Kidney (tissue), 14 donors: ENCODE data around the gene SPATA3. TPM values are rescaled to one million over a fixed set of nuclear protein-coding genes. Genes with fewer than 3 reads are reported as not detected.
A peak's percentile ranks its signal among the peaks of the same experiment; 100 is the strongest.

Experiments used
- DNase-seq, 5 donors: peaks; one replicate each; pipeline ENCODE4 v3.0.0-alpha.2; 2013 to 2020
- FAIRE-seq: peaks from 2 replicates; lab custom pipeline; 2012; peaks lifted over from hg19 to GRCh38; lab: Jason Lieb, UNC
- H3K27ac ChIP-seq, 2 donors: one replicate each; pipeline ENCODE4 v1.7.0; 2013; ENCODE audit warnings: low read depth in 2 of 2, low read length in 2 of 2, inconsistent platforms in 1 of 2
- H3K27me3 ChIP-seq: one replicate; pipeline ENCODE4 v1.7.1; 2013; ENCODE audit warnings: low read length, inconsistent platforms; ENCODE audit not compliant: control insufficient read depth, insufficient read depth
- H3K36me3 ChIP-seq, 3 donors: one replicate each; pipeline versions ENCODE4 v1.7.0 to v1.7.1; 2013; ENCODE audit warnings: low read length in 3 of 3, control low read depth in 1 of 3, inconsistent platforms in 1 of 3; ENCODE audit not compliant: insufficient read depth in 3 of 3, control insufficient read depth in 2 of 3
- H3K4me1 ChIP-seq, 3 donors: one replicate each; pipeline versions ENCODE4 v1.7.0 to v1.7.1; 2013; ENCODE audit warnings: low read length in 3 of 3, inconsistent platforms in 1 of 3, low read depth in 1 of 3; ENCODE audit not compliant: control insufficient read depth in 2 of 3, insufficient read depth in 2 of 3
- H3K4me3 ChIP-seq, 3 donors: one replicate each; pipeline versions ENCODE4 v1.7.0 to v1.8.1; 2013; ENCODE audit warnings: low read length in 3 of 3, control low read depth in 1 of 3, inconsistent platforms in 1 of 3
- H3K9ac ChIP-seq, 3 donors: one replicate each; pipeline versions ENCODE4 v1.7.0 to v1.7.1; 2013; ENCODE audit warnings: low read length in 3 of 3, control low read depth in 1 of 3, inconsistent platforms in 1 of 3
- H3K9me3 ChIP-seq, 3 donors: one replicate each; pipeline versions ENCODE4 v1.7.0 to v1.7.1; 2013; ENCODE audit warnings: low read length in 3 of 3, control low read depth in 1 of 3, inconsistent platforms in 1 of 3; ENCODE audit not compliant: control insufficient read depth in 2 of 3, insufficient read depth in 1 of 3
- CTCF ChIP-seq: IDR thresholded peaks from 3 replicates; pipeline ENCODE4 v1.5.1; 2012; ENCODE audit warnings: mild to moderate bottlenecking, moderate library complexity, borderline replicate concordance; ENCODE audit not compliant: insufficient read depth; ENCODE audit errors: extremely low read depth
- intact Hi-C: fragments of 100-400 bp; cut with DNase I; formaldehyde crosslinking; loops from one replicate; pipeline ENCODE4 v1.11.1; 2022
- polyA plus RNA-seq: library from polyadenylated mRNA; stranded (reverse); fragments of 350-450 nt; fragmentation: Illumina TruSeq; extraction: RNeasy Lipid Tissue Mini Kit (QIAGEN cat#74804); gene quantifications from one replicate; pipeline ENCODE4 v1.2.3, GENCODE V29; 2014; ENCODE audit warnings: low read depth, low replicate concordance; ENCODE audit not compliant: insufficient read depth
- total RNA-seq: library from RNA; stranded (reverse); fragmentation: NEBNext Ultra II Directional; extraction: Animal tissue kit (Norgen Biotek cat#: 25700); gene quantifications from one replicate; pipeline ENCODE4 v1.2.1, GENCODE V29; 2021
- donor health status: control.
- donor health status: control.
- donor health status: control.
- donor health status: control.
- donor health status: control.
- donor health status: DM: yes; HTN: yes; CAD: no.
- donor health status: Normal renal cell carcinoma (clear cell type).

The SPATA3 gene
- total and polyA plus RNA-seq, 2 donors from 2014 or later: not detected

- FAIRE-seq: no peak
- Histone ChIP-seq H3K9ac (no peak overlapping the region), H3K27me3 (no peaks in the 10 kb centered on the region), H3K4me3 (no peak overlapping the region), H3K4me1 (no peaks in the 10 kb centered on the region), H3K27ac (no peak overlapping the region), H3K9me3 (peaks cover 0 to 7% (median 0%) of the 10 kb centered on the region in 3 donors), H3K36me3 (peaks cover 0 to 2% (median 0%) of the 10 kb centered on the region in 3 donors)
- peak in 1 of 5 donors; percentile 14 for DNase-seq
- TF ChIP-seq CTCF: no peak
- intact Hi-C loops: no loop called here
These were observed 11.6 kb downstream of the SPATA3 start for GRCh38 chr2:231007286-231008098.

- no peaks in the 10 kb centered on the region for H3K27me3 ChIP-seq
- H3K4me3 ChIP-seq: no peak overlapping the region
- H3K9me3 ChIP-seq: peaks cover 0 to 7% (median 0%) of the 10 kb centered on the region in 3 donors
- FAIRE-seq (no peak), DNase-seq (no peak)
- H3K36me3 ChIP-seq: peaks cover 0 to 2% (median 0%) of the 10 kb centered on the region in 3 donors
- intact Hi-C loops: no loop called here
- no peak for TF ChIP-seq CTCF
- H3K9ac ChIP-seq: no peak overlapping the region
- no peak overlapping the region for H3K27ac ChIP-seq
- H3K4me1 ChIP-seq: no peaks in the 10 kb centered on the region
These were observed 12.2 kb downstream of the SPATA3 start for GRCh38 chr2:231008131-231008530.

- FAIRE-seq (no peak), DNase-seq (no peak)
- Histone ChIP-seq H3K36me3 (peaks cover 0 to 2% (median 0%) of the 10 kb centered on the region in 3 donors), H3K4me3 (no peak overlapping the region), H3K27me3 (no peaks in the 10 kb centered on the region), H3K9ac (no peak overlapping the region), H3K9me3 (peaks cover 0 to 7% (median 0%) of the 10 kb centered on the region in 3 donors), H3K27ac (no peak overlapping the region), H3K4me1 (no peaks in the 10 kb centered on the region)
- intact Hi-C loops: no loop called here
- no peak for TF ChIP-seq CTCF
These were observed 13.5 kb downstream of the SPATA3 start for GRCh38 chr2:231009236-231009919.
